NB4 (cell line): Measurements from ENCODE around the gene GSTO2.

Source experiments
- DNase-seq: peaks from one replicate; pipeline ENCODE4 v3.0.0; 2010; ENCODE audit warnings: low read depth
- H3K4me3 ChIP-seq: one replicate; pipeline ENCODE4 v1.5.1; 2011; ENCODE audit warnings: mild to moderate bottlenecking, low read depth, low read length, moderate library complexity
- CTCF ChIP-seq: IDR thresholded peaks from one replicate; pipeline ENCODE4 v1.5.1; 2012; ENCODE audit warnings: low read depth, low read length
- MAX ChIP-seq: IDR thresholded peaks from 2 replicates; pipeline ENCODE4 v1.6.1; 2011; ENCODE audit warnings: low read depth, low read length
- MYC ChIP-seq: IDR thresholded peaks from 2 replicates; pipeline ENCODE4 v1.6.1; 2011; ENCODE audit warnings: low read depth, low read length
- POLR2A ChIP-seq: IDR thresholded peaks from 2 replicates; pipeline ENCODE4 v1.6.1; 2011; ENCODE audit warnings: mild to moderate bottlenecking; ENCODE audit not compliant: insufficient read length; ENCODE audit errors: extremely low read depth

GSTO2 gene

DNA sequence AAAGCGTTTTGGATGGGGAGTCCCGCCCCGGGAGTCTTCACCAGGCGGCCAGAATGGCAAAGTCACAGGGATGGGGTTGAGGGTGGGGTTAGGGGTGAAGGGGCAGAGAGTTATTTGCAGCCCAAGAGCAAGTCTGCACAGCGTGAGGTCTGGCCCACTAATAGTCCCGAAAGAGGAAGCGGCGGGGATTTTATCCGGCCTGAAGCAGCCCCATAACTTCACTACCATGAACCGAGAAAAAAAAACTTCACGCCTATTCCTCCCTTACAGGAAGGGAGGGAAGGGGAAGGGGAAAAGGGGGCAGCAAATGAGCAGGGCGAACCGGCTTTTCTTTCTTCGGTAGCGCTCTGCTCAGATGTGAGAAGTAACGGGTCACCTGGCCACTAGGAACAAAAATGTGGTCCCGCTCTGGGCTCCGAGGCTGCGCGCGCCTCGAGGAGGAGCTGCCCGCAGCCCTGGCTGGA lies 68.6 kb downstream of the GSTO2 start:
- H3K4me3 ChIP-seq: peak overlapping the region; percentile 83
- TF ChIP-seq POLR2A (no peak), MAX (no peak), CTCF (no peak), MYC (peak; percentile 34; the same call in 1 of the 2 replicates)
- peak; percentile 91 for DNase-seq

DNA sequence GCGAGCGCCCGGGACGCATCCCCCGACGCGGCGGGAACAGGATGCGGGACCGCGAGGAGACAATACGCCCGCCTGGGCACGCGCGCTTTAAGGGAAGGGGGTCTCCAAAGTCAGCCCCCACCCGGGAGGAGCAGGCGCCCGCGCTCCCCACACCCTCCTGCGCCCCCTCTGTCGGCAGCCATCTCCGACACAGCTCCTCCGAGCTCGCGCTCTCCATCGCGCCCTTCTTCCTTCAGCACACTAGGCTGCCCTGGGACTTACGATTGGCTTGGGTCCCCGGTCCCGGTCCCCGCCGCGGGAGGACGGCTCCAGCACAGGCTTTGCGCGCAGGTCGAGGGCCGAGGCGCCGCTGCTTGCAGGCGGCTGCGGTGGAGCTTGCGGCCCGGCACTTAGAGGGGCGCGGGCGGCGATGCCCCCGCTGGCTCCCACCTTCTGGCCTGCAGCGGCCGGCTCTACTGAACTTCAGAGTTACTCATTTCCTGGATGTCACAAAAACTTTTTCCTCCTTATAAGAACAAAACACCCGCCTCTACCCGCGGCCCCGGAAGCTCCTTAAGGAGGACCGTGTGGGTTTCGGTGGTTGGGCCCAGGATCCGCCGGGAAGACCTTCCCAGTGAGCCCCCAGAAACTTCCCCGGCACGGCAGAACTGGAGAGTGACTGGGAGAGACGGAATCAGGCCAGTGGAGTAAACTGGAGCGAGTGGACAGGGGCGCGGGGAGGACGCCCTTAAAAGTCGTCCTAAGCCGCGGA lies 69.2 kb downstream of the GSTO2 start, which contains the start of gene ITPRIP:
TSS of gene ITPRIP (minus strand) at position 481 of the 751 bp plus-strand sequence. CDS start 22,414 bp downstream, outside the sequence.
- TF ChIP-seq CTCF (no peak), MYC (no peak), POLR2A (peak; percentile 81), MAX (0 out of 2 replicates have a peak, but pooled peaks have one; percentile 16)
- H3K4me3 ChIP-seq: peak within 1 kb of the TSS; percentile 83
- DNase-seq: peak; percentile 91

- TF ChIP-seq POLR2A (no peak), MAX (no peak), MYC (no peak), CTCF (no peak)
- H3K4me3 ChIP-seq: peak overlapping the region; percentile 83
- DNase-seq: peak; percentile 11
These were observed 70.6 kb downstream of the GSTO2 start for GRCh38 chr10:104339469-104340110.

- H3K4me3 ChIP-seq: no peak overlapping the region
- TF ChIP-seq CTCF: no peak
- TF ChIP-seq MAX: no peak
- no peak for TF ChIP-seq POLR2A
- TF ChIP-seq MYC: no peak
- peak; percentile 1 for DNase-seq
These were observed 71.1 kb downstream of the GSTO2 start for GRCh38 chr10:104340111-104340526.

GRCh38 chr10:104340641-104341040 lies 71.7 kb downstream of the GSTO2 start:
- DNase-seq: peak; percentile 0
- no peak overlapping the region for H3K4me3 ChIP-seq
- no peak for TF ChIP-seq MYC
- no peak for TF ChIP-seq POLR2A
- TF ChIP-seq CTCF: no peak
- TF ChIP-seq MAX: no peak
